ENCODE measurements around the gene MYO1D.
"Not testable (repeated sequence)": the region's sequence is repeated elsewhere in the genome, so short reads cannot be mapped to it uniquely, and the experiment has no call there.

The MYO1D gene

DNA sequence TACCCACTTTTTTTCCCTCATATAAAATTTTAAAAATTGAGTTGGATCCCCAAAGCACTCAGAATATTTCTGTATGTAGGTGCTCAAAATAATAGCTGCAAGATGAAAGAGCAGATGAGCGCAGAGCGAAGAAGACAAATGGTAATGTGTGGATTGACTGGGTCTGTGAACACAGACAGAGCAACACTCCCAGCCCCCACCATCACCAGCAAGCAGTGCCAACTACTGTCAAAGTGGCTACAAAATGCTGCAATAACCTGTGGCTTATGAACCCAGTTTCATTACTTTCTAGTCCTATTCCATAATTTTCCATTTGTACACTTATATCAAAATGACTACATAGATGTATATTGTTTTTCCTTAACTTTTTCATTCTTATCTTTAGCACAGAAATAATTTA is 137.2 kb downstream of the MYO1D start:
- H3K4me3 ChIP-seq (ENCODE audit: low read depth, low read length): no peak overlapping the region

DNA sequence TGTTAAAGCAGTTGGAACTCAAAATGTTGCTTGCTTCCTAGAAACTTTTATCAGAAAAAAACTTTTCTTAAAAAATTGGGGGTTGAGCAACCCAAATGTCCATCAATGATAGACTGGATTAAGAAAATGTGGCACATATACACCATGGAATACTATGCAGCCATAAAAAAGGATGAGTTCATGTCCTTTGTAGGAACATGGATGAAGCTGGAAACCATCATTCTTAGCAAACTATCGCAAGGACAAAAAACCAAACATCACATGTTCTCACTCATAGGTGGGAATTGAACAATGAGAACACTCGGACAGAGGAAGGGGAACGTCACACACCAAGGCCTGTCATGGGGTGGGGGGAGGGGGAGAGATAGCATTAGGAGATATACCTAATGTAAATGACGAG is 137.8 kb downstream of the MYO1D start:
- not testable (repeated sequence) for H3K4me3 ChIP-seq (ENCODE audit: low read depth, low read length)

DNA sequence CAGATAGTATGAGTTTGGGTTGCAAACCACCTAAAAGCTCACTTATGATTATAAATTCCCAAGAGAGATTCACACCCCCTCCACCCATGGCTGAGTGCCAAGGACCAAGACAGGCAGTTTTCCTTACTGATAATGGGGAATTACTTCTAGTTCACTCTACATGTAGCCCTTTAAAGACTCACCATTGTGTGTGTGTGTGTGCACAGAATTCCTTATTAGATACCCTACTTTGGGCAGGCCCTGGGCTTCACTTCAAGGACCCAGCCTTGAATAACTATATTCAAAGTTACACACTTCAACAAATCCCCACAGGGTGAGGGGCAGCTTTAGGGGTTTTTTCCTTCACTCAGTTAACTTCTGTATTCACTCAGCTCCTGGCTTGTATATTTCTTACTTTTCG is 143.5 kb downstream of the MYO1D start:
- no peak overlapping the region for H3K4me3 ChIP-seq (ENCODE audit: low read depth, low read length)

DNA sequence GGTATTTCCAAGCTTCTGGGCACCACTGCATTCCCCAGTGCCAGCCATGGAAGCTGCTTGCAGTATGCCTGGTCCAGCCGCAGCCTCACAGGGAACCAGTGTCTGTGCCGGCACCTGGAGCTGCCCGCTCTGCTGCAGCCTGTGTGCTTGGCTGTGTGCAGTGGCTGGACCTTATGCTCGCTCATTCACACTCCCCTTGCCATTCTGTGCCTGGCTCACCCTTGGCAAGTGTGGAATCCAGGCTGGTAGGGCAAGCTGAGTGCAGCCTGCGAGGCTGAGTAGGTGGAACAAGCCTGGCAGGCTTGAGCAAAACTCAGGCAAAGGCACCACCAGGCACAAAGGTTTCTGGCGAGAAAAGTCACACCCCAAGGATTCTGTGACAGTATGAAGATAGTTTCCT is 144.0 kb downstream of the MYO1D start:
- no peak overlapping the region for H3K4me3 ChIP-seq (ENCODE audit: low read depth, low read length)

DNA sequence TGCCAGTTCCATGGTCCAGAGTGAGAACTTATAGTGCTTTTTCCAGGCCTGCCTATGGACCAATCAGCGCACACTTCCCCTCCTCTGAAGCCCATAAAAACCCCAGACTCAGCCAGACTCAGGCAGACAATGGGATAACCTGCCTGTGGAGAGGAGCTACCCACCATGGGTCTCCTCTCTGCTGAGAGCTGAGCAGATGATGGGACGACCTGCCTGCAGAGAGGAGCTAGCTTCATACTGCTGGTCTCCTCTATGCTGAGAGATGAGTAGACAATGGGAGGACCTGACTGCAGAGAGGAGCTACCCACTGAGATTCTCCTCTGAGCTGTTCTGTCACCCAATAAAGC is 144.7 kb downstream of the MYO1D start:
- no peak overlapping the region for H3K4me3 ChIP-seq (ENCODE audit: low read depth, low read length)

DNA sequence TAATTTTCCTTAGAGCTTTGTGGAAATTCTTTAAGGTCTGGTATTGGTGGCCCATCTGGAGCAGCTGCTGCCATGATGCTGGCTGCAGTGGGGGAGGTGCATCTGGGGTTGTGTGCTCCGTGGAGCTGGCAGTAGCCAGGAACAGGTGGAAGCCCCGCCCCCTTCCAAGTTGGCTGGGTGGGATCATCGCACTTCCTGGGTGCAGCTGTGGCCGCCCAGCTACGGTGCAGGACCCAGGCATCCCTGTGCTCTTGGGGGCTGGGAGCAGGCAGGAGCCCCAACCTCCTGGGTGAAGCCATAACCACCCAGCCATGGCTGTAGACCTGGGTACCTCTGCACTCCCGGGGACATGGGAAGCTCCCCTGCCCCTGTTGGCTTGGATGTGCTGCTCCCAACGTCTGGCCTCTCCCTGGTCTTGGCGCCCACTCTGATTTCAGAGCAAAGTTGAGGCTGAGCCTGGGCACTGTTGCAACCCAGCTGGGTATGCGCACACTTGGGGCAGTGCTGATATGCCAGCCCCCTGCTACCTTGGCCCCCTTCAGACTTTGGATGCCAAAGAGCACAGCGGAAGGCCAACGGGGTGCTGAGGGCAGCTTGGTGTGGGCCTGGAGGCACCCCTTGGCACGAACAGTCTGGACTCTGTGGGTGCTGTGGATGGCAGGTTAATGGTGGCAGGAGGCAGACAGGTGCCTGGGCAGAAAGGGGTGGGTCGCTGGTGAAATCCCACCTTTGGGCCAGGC is 145.2 kb downstream of the MYO1D start:
- H3K4me3 ChIP-seq (ENCODE audit: low read depth, low read length): no peak overlapping the region

DNA sequence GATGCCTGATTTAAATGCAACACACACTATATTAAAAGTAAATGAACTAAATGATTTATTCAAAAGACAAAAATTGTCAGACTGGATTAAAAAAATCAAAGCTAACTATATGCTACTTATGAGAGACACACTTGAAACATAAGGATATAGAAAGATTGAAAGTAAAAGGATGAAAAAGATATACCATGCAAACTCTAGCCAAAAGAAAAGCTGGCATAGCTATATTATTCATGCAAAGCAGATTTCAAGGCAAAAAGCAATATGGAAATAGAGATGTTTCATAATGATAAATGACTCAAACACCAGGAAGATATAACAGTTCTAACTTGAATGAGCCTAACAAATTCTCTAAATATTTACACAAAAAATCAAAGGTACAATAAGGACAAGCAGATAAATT is 149.2 kb downstream of the MYO1D start:
- H3K4me3 ChIP-seq (ENCODE audit: low read depth, low read length): no peak overlapping the region

DNA sequence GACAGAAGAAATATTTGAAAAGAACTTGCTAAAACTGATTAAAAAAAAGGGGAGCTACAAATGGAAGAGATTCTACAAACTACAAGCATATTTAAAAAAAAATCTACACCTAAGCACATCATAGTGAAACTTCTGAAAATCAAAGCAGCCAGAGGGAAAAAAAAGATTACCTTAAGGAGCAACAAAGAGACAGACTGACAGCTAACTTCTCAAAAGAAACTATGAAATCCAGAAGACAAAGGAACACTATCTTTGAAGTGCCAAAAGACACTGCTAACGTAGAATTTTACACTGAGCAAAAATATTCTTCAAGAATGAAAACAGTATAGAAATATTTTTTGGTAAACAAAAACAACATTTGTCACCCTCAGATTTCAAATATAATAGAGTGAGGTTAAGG is 151.2 kb downstream of the MYO1D start:
- H3K4me3 ChIP-seq (ENCODE audit: low read depth, low read length): no peak overlapping the region

DNA sequence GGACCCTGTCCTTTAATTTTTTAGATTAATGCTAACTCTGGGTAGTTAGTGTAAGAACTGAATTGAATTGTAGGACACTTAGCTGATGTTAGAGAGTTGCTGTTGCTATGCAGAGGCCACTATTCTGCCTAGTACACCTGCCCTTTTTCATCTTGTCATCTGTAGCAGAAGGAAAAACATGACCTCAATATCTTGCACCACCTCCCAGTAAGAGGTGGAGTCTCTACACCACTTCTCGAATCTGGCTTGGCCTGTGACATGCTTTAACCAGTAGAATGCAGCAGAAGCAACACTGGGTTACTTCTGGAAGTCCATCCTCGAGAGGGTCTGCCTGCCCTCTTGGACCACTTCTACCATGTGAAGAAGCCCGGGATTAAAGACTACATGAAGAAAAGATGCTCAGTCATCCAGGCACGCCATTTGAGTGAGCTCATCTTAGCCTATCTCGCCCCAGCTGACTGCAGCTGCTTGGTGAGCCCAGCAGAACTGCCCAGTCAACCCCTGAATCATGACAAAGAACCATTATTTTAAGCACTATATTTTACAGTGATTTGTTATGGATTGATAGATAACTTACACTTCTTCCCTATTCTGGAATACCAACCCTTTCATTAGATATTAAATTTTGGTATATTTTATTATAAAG is 153.5 kb downstream of the MYO1D start:
- H3K4me3 ChIP-seq (ENCODE audit: low read depth, low read length): no peak overlapping the region

DNA sequence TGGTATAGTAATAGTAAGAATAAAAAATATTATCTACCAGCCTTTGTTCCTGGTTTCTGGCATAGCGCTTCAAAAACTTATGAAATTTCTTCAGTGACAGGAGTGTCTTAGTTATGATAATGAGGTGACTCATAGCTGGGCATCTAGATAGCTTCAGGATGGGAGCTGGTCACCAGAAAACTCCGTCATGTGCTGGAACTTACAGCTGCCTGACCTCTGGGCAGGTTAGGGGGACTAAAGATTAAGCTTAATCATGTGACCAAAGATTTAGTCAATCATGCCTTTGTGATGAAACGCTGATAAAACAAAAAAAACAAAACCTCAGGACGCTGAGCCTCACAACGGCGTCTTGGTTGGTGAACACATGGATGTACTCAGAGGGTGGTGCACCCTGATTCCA is 154.2 kb downstream of the MYO1D start:
- H3K4me3 ChIP-seq (ENCODE audit: low read depth, low read length): no peak overlapping the region

DNA sequence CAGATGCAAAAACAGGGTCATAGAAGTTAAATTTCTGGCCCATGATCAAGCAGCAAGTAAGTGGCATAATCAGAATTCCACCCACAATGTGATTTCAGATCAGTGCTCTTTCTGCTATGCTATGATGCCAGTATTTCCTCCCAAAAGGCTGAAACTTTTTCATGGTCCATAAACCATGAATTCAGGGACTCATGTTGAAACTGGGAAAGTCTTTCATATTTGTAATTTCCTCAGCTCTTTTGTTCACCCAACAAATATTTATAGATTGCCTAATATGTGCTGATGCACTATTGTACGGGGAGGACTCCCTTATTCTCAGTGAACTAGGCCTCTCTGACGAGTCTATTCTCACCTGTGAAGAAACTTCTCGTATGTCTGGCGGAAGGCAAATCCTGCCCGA is 156.3 kb downstream of the MYO1D start:
- H3K4me3 ChIP-seq (ENCODE audit: low read depth, low read length): no peak overlapping the region

DNA sequence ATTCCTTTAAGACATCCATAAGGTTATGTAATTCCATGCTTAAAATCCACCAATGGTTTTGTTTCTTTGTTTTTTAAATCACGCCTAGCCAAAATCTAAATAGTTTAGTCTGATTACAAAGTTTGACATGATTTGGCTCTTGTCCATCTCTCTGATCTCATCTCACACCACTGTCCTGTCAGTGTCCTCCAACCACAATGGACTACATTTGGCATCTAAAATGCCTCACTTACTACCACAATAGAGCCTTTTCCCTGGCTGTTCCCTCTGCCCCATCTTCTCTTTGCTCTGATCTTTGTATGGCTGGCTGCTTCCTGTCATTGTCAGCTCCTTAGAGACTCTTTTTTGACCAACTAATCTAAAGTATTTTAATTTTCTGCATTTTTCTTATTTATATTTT is 157.2 kb downstream of the MYO1D start:
- H3K4me3 ChIP-seq (ENCODE audit: low read depth, low read length): no peak overlapping the region

DNA sequence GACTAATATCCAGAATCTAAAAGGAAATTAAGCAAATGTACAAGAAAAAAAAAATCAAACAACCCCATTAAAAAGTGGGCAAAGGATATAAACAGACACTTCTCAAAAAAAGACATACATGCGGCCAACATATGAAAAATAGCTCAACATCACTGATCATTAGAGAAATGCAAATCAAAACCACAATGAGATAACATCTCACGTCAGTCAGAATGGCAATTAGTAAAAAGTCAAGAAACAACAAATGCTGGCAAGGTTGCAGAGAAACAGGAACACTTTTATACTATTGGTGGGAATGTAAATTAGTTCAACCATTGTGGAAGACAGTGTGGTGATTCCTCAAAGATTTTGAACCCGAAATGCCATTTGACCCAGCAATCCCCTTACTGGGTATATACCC is 162.0 kb downstream of the MYO1D start:
- not testable (repeated sequence) for H3K4me3 ChIP-seq (ENCODE audit: low read depth, low read length)

DNA sequence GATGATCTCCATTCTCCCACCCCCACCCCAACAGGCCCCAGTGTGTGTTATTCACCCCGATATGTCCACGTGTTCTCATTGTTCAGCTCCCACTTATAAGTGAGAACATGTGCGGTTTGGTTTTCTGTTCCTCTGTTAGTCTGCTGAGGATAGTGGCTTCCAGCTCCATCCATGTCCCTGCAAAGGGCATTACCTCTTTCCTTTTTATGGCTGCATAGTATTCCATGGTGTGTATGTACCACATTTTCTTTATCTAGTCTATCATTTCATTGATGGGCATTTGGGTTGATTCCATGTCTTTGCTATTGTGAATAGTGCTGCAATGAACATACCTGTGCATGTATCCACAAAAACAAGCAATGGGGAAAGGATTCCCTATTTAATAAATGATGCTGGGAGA is 162.7 kb downstream of the MYO1D start:
- not testable (repeated sequence) for H3K4me3 ChIP-seq (ENCODE audit: low read depth, low read length)

DNA sequence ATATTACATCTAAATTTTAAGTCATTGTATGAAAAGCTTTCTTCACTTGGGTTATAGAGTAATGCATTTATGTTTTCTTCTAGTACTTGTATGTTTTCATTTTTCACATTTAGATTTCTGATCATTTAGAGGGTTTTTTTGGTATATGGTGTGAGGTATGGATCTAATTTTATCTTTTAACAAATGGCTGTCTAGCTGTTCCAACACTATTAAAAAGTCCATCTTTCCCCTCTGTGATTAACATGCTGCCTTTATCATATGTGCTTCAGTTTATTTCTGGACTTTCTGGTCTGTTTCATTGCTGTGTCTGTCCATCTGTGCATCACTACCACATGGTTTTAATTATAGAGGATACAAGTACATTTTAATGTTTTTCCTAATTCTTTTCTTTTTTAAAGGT is 163.8 kb downstream of the MYO1D start:
- no peak overlapping the region for H3K4me3 ChIP-seq (ENCODE audit: low read depth, low read length)

DNA sequence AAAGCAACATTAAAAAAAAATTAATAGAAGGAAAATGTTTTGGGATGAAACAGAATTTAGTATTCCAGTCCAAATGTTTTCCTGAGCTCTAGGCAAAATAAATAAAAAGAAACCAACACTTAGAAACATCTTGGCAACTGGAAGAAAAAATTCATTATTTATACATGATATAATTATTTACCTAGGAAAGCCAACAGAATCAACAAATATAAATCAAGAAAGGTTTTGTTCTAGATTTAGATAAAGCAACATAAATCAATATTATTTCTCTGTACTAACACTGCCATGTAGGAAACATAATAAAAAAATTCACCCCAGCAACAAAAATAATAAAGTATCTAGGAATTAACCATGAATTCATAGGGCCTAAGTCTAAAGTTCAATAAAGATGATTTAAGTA is 167.4 kb downstream of the MYO1D start:
- H3K4me3 ChIP-seq (ENCODE audit: low read depth, low read length): no peak overlapping the region

DNA sequence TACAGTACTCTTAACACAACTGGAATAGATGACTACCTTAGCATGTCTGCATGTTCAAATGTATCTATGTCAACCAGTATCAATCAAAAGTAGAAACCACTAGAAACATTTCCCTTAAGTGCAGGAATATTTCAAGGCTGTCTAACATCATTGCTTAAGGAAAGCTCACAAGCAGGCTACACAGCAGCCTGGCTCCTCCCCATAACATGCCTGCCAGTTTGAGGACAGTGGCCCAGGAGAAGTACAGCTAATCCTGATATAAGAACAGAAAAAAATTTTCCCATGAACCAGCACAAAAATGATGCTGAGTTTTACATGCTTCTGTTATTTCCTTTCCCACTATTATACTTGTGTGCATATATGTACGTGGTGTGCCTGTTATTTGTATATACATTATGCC is 175.1 kb downstream of the MYO1D start:
- H3K4me3 ChIP-seq (ENCODE audit: low read depth, low read length): no peak overlapping the region

DNA sequence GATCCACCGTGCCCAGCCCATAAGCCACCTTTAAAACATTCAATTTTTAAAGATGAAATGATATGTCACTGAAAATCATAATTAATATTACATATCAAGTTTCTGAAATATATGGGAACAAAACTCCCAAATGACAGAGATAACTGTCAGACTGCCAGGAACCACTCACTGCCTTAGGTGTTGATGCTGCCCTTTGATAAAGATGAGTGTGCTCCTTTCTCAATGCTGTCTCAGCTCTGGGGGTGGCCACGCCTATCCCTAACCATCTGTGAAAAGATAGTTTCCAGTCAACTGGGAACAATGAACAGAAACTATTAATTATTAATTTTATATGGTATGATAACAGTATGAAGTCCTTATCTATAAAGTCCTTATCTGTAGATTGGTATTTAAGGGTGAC is 177.7 kb downstream of the MYO1D start:
- no peak overlapping the region for H3K4me3 ChIP-seq (ENCODE audit: low read depth, low read length)

DNA sequence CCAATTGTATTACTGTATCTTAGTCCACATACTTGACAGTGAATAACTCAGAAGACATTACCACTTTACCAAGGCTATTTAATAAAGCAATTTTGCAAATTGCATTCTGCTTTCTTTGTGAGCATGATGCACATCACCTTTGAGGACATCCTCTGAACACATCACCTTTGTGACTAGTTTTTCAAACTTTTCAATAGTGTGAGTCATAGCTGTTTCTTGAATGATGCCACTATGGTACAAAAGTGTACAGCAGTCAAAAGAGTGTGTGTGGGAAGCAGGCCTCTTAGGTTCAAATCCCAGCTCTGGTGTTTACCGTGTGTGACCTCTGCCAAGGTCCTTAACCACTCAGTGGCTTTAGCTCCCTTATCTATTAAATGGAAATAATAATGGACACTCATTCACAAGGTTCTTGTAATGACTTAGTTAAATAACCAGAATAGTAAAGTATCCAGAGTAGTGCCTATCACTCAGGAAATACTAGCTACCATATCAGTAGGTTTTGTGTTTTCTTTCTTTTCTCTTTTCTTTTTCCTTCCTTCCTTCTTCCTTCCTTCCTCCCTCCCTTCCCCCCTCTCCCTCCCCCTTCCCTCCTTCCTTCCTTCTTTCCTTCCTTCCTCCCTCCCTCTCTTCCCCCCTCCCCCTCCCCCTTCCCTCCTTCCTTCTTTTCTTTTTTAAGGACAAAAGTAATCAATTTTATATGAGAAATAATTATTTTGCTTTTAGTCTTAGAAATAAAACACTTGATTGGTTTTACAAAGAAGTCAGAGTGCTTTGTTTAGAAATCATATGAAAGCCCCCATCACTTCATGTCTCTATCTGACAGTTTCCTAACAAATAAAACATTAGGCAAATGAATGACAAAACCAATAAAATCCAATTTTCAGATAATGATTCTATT is 178.9 kb downstream of the MYO1D start:
- no peak overlapping the region for H3K4me3 ChIP-seq (ENCODE audit: low read depth, low read length)

DNA sequence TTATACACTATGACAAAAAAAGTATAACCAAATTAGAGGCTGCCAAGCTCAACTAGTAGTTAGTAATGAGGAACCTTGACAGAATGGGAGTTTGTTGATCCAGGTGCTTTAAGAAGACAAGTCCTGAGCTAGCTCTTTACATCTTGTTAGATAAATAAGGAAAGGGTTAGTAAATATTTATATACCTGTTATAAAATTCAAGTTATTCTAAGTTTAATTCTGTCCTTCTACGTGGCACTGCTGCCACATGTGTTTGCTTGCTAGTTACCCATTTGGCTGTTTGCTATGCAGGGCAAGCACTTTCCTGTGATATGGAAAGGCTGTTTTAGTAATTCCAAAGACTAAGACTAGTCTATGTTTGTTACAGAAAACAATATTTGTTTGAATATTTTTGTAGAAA is 180.5 kb downstream of the MYO1D start:
- no peak overlapping the region for H3K4me3 ChIP-seq (ENCODE audit: low read depth, low read length)

DNA sequence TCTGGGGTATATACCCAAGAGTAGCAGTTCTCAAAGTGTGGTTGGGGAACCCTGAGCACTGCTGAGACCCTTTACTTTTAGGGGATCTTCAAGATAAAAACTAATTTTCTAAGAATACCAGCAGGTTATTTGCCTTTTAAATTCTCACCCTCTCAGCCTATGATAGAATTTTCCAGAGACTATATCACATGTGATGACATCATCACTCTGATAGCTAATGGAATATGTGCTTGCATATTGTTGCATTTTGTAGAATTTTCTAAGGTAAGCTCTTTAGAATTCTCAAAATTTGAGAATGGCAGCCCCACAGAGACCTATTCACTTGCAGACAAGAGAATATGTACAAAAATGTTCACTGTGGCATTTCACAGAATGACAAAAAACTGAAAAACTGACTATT is 181.1 kb downstream of the MYO1D start:
- no peak overlapping the region for H3K4me3 ChIP-seq (ENCODE audit: low read depth, low read length)

Measured in iPS-11a (cell line).